Measurements from ENCODE around the gene TMEM63A.
"Not testable (repeated sequence)": the region's sequence is repeated elsewhere in the genome, so short reads cannot be mapped to it uniquely, and the experiment has no call there.

TMEM63A gene

DNA sequence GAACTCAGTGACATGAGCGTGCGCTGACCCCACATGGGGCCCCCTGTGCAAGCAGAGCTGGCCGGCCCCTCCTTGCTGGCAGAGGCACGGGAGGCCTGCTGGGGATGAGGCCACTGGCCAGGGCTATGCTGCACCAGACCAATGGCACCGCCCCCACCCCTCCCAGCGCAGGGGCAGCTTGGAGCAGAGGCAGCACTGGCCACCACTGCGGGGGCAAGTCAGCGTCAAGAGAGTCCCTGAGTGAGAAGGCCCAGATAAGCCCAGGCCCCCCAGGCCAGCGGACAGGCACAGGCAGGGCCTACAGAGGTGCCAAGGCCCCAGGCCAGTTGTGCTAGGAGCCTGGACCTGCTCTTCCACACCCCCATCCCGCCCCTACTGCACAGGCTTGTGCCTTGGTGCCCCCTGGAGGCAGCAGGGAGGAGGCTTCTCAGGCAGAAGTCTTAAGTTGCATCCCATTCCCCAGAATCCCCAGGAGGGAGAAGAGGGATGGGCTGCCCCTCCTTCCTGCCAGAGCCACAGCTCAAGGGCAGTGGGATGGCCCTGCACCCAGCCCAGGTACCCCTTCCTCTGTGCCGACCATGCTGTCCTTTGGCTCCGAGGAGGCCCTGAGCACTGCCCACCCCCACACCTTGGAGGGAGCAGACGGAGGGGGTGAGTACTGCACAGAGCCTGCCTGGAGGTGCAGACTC is 36.5 kb downstream of the TMEM63A start:
- peak; percentile 89 for DNase-seq (ENCODE audit: low spot score)

GRCh38 chr1:225845097-225845496 is 37.1 kb downstream of the TMEM63A start:
- no peak for DNase-seq (ENCODE audit: low spot score)

- DNase-seq (ENCODE audit: low spot score): no peak
These were observed 37.7 kb downstream of the TMEM63A start for GRCh38 chr1:225844236-225845061.

- no peak for DNase-seq (ENCODE audit: low spot score)
These were observed 38.8 kb downstream of the TMEM63A start for GRCh38 chr1:225843426-225843795.

GRCh38 chr1:225842788-225843425 is 39.3 kb downstream of the TMEM63A start:
- DNase-seq (ENCODE audit: low spot score): no peak

DNA sequence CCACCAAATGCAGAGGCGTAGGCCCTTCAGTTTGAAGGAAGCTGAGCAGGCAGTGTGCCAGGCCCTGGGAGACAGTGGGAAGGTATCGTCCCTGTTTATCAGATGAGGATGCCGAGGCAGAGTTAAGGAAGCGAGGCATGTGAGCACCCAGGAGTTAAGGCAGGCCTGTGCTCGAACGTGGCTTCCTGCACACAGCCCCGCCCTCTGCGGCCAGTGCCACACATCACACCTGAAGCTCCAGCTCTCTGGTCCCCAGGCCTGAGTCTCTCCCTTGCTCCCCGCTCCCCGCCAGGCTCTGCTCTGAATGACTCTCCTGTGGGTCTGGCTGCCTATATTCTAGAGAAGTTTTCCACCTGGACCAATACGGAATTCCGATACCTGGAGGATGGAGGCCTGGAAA is 40.1 kb downstream of the TMEM63A start:
- DNase-seq (ENCODE audit: low spot score): no peak

- no peak for DNase-seq (ENCODE audit: low spot score)
These were observed 41.5 kb downstream of the TMEM63A start for GRCh38 chr1:225840713-225841112.

GRCh38 chr1:225840223-225840610 is 42.0 kb downstream of the TMEM63A start:
- DNase-seq (ENCODE audit: low spot score): no peak

- DNase-seq (ENCODE audit: low spot score): no peak
These were observed 43.4 kb downstream of the TMEM63A start for GRCh38 chr1:225838793-225839192.

DNA sequence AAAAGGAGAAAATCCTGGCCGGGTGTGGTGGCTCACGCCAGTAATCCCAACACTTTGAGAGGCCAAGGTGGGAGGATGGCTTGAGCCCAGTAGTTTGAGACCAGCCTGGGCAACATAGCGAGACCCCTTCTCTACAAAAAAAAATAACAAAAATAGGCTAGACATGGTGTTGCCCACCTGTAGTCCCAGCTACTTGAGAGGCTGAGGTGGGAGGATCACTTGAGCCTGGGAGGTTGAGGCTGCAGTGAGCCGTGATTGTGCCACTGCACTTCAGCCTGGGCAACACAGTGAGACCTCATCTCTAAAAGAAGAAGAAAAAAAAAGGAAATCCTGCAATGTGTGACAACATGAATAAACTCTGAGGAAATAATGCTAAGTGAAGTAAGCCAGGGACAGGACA is 45.9 kb downstream of the TMEM63A start:
- DNase-seq (ENCODE audit: low spot score): not testable (repeated sequence)

- no peak for DNase-seq (ENCODE audit: low spot score)
These were observed 46.3 kb downstream of the TMEM63A start for GRCh38 chr1:225835856-225836255.

DNA sequence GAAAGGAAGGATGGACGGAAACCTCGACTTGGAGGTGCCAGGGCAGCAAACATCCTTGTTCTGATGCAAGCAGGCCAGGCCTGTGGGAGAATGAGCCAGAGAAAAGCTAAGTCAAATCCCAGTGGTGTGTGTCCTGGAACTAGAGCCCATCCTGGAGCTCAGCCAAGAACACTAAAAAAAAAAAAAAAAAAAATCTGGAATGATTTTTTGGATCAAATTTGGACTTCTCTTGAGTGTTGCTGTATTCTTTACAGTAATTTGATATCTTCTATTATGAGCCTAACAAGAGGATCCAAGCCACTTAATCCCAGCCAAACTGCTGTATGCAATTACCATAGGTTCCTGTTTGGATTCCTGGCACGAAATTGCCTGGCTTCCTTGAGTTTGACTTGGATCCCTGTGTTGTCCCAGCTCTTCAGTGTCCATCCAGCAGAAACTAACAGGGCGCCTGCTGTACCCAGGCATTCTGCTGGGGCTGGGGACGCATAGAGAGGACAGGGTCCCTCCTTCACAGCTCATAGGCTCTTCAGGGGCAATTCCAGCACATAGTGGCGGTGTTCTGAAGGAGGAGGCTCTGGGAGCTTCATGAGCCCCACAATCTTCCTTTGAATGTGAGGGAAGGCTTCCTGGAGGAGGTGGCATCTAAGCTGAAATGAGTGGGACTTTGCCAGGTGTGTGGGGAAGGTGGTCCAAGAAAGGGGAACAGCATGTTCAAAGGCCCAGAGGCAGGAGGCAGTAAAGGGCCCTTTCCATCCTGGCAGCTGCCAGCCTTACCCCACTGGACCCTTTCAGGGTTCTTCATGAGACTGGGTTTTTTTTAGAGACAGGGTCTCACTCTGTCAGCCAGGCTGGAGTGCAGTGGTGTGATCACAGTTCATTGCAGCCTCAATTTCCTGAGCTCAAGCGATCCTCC is 47.5 kb downstream of the TMEM63A start:
- no peak for DNase-seq (ENCODE audit: low spot score)

- DNase-seq (ENCODE audit: low spot score): no peak
These were observed 51.3 kb downstream of the TMEM63A start for GRCh38 chr1:225830841-225831240.

GRCh38 chr1:225828706-225829345 is 53.4 kb downstream of the TMEM63A start:
- DNase-seq (ENCODE audit: low spot score): no peak

DNA sequence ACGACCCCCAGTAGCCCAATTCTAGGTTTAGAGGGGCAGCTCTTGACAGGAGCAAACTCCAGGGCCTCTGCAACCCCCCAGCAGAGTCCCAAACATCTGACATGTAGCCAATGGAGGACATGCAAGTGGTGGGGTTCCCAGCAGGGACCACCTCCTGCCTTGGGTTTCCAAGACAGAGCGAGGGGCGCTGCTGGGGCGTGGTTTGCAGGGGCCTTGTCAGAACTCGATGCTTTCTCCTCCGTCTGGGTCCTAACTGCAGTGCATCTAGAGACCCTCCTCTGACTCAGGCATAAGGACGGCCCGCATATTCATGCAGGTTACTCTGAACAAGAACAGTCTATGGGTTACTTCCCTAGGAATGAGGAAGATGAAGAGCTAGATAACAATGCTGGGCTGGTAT is 55.1 kb downstream of the TMEM63A start:
- no peak for DNase-seq (ENCODE audit: low spot score)

- DNase-seq (ENCODE audit: low spot score): no peak
These were observed 56.6 kb downstream of the TMEM63A start for GRCh38 chr1:225825607-225826007.

DNA sequence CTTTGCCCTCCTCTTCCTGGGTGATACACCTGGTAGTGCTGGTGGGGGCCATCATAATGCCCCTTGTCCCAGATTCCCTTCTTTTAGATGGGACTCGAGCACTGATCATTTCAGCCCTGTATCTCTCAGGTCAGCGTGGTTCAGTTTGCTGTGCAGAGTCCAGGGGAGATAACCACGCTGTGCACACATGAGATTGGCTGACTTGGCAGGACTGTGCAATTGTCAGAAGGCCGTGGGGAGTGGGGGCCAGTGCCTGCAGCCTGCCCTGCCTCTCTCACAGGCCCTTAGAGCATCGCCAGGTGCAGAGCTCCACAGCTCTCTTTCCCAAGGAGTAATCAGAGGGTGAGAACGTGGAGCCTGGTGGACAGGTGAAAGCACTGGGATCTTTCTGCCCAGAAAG is 57.1 kb downstream of the TMEM63A start:
- DNase-seq (ENCODE audit: low spot score): no peak

- no peak for DNase-seq (ENCODE audit: low spot score)
These were observed 57.6 kb downstream of the TMEM63A start for GRCh38 chr1:225824533-225824941.

DNA sequence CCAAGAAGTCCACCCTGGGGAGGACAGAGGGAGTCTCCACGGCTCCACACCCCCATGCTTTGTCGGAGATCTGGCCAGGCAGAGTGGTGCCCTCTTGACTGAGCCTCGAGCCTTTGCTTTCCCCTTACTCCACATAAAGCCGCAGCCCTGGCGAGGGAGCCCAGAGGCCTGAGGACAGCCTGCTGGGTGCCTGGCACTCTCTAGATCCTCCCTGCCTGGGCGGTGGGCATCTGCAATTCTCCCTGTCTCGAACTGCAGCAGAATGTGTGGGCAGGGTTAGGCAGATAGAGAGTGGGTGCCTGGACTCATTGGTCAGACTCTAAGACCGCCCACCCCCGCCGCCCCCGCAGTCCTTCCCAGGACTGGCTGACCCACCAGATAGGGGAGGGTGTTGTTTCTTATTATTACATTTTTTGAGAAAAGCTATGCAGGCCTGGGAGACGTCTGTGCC is 58.3 kb downstream of the TMEM63A start:
- DNase-seq (ENCODE audit: low spot score): no peak

DNA sequence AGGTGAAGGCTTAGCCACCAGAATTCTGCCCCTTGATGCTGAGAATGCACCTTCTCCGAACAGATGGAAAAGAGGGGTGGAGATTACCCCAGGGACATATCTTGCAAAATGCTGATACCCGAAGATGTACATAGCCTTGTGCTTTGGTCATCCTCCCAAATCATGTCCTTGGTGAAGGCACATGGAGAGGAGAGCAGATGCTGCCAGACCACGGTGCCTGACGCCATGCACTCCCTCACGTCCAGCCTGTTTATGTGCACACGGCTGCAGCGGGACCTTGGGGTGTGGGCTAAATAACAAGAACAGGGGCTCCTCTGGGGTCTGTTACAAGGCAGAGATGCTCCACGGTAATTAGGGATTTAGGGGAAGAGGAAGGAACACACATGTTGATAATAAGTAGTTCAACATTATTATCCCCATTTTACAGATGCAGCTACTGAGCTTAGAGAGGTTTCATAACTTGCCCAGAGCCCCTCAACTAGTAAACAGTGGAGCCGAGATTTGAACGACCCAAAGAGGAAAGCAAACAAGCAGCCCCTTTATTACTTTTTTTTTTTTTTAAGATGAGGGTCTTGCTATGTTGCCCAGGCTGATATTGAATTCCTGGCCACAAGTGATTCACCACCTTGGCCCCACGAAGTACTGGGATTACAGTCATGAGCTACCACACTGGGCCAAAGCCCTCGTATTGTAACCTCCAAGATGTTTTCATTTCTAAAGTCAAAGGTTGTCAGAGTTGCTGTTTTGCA is 59.4 kb downstream of the TMEM63A start:
- DNase-seq (ENCODE audit: low spot score): no peak

Measured in iPS-NIHi11 (cell line).